Renal pelvis (tissue), 4 donors: ENCODE results near the gene CLEC18A. TPM values are rescaled to one million over a fixed set of nuclear protein-coding genes. Genes with fewer than 3 reads are reported as not detected.
"Not testable (repeated sequence)": the region's sequence is repeated elsewhere in the genome, so short reads cannot be mapped to it uniquely, and the experiment has no call there.

Experiments used
- DNase-seq: peaks from one replicate; pipeline ENCODE4 v3.0.0-alpha.2; 2013
- polyA plus RNA-seq, 3 donors: library from polyadenylated mRNA; unstranded; fragments of 120-200 nt; gene quantifications; one replicate each; pipeline ENCODE4 v1.2.1, GENCODE V29; 2013; ENCODE audit not compliant: insufficient read length in 3 of 3

The CLEC18A gene
- polyA plus RNA-seq, 3 donors: 84.8 to 90.7 (median 87.6) TPM

DNA sequence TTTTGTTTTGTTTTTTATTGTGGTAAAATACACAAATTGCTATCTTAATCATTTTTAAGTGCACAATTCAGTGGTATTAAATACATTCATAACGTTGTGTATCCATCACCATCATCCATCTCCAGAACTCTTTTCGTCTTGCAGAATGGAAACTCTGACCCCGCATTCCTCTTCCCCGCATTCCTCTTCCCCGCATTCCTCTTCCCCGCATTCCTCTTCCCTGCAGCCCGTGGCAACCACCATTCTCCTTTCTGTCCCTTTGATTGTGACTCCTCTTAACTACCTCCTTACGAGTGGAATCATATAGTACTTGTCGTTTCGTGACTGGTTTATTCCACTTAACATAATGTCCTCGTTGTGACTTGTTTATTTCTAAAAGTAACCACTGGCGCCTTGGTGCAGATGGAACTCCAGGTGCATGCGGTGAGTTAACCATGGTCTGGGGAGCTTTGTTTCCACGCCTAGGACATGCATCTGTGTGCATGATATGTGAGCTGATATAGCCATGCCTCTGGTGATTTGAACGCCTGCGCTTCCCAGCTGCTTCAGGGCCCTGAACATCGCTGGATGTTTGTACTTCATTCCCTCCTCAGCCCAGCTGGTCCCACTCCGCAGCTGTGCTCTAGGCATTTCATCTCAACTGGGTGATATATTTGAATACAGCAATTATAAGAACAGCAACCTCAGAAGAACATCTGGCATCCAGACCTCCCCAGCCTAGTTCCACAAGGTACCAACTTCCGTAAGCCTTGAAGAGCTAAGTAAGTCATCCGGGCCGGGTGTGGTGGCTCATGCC lies 7.7 kb upstream of the CLEC18A start:
- not testable (repeated sequence) for DNase-seq

DNA sequence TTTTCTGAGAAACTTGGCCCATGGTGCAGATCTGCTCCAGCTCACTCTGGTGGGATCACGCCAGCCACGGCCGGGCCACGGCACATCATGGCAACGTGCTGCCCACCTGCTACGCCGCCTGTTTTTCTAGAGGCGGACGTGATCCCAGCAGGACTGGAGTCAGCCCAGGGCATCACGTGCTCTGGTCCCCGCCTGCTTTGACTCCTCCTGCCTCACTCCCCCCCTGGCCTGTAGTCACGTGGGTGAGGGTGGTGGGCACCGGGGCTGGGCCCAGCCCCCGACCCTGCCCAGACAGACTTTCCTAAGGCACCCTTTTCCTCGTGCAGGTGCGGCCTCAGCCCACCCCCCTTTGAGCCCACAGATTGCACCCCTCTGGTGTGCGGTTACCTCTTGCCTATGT lies 723 bp upstream of the CLEC18A start:
- not testable (repeated sequence) for DNase-seq

DNA sequence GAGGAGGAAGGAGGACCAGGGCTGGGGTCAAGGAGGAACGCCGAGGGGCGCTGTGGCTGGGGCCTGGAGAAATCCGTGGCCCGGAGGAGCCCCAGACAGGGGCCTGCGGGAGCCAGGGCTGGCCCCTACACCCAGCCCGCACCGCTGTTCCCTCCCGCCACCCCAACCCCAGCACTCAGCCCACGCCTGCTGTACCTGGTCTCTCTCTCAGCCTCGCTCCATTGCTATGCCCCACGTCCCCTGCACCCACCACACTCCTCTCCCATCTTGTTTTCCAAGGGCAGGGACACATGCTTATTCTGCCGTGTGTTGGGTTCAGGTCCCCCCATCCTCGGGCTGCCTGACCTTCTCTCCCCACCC lies 518 bp downstream of the CLEC18A start:
- DNase-seq: not testable (repeated sequence)

DNA sequence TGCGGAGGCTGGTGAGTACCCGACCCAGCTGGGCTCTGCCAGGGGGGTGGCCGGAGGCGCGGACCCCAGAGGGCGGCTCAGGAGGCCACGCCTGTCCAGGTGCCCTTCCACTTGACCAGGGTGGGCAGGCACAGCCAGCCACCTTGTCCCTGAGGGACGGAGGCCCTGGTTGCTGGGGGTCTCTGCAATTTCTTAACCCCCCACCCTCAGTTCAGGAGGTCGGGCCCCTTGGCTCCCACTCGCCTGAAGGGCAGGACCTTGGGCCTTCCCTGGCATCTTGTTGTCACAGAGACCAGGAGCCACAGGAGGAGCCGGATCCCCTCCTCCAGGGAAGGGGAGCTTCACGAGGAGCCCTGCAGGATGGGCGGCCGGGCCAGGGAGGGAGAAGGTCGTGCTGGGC lies 982 bp downstream of the CLEC18A start:
- not testable (repeated sequence) for DNase-seq

DNA sequence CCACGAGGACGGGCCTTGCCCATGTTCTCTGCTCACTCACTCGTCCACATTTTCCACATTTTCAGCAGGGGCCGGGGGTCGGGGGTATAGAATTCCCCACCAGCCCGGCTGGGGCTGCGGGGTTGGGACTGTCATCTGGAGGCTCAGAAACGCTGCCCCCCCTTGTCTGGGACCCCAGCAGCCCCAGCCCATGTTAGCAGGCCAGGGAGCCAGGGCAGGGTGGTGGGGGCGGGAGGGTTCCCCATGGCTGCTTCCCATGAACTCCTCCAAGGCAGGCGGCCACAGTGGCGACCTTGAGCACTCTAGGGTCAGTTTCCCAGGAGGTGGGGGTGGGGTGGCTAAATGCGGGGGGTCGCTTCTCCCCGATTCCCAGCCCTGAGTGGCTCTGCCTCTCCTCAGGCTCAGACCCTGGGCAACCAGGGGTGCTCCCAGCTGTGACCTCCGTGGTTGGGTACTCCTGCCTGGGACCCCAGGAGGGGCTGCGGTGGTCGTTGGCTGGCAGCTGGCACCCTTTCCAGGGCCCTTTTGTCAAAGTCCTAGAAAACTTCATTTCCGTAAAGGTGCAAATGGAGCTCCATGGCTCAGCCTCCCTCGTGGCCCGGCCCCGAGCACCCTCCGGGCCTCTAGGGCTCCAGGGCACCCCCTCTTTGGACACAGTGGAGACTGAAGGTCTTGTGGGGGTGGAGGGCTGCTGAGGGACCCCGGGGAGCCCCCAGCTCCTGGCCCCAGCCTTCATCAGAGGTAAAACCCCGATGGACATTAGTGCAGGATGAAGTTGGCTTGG lies 1.6 kb downstream of the CLEC18A start:
- not testable (repeated sequence) for DNase-seq

DNA sequence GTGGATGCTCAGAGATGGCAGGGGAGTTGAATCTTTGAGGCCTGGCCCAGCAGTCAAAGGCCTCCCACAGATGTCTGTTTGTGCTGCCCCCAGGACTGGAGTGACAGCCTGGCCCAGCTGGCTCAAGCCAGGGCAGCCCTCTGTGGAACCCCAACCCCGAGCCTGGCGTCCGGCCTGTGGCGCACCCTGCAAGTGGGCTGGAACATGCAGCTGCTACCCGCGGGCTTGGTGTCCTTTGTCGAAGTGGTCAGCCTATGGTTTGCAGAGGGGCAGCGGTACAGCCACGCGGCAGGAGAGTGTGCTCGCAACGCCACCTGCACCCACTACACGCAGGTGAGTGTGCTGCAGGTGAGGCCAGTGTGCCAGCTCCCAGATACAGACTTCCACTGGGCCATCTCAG lies 3.1 kb downstream of the CLEC18A start:
- not testable (repeated sequence) for DNase-seq

DNA sequence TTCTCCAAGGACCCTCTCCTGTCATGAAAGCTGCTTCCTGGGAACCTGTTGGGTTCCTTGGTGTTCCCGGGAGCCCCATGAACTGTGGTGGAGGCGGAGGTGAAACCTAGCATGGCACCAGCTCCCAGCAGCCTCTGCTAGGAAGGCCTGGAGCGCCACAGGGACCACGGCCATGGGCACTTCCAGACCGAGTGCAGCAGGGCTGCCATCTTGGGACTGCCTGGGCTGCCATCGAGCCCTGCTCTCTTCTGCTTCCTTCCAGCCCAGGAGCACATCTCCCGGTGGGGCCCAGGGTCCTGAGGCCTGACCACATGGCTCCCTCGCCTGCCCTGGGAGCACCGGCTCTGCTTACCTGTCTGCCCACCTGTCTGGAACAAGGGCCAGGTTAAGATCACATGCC lies 12.2 kb downstream of the CLEC18A start:
- DNase-seq: not testable (repeated sequence)

DNA sequence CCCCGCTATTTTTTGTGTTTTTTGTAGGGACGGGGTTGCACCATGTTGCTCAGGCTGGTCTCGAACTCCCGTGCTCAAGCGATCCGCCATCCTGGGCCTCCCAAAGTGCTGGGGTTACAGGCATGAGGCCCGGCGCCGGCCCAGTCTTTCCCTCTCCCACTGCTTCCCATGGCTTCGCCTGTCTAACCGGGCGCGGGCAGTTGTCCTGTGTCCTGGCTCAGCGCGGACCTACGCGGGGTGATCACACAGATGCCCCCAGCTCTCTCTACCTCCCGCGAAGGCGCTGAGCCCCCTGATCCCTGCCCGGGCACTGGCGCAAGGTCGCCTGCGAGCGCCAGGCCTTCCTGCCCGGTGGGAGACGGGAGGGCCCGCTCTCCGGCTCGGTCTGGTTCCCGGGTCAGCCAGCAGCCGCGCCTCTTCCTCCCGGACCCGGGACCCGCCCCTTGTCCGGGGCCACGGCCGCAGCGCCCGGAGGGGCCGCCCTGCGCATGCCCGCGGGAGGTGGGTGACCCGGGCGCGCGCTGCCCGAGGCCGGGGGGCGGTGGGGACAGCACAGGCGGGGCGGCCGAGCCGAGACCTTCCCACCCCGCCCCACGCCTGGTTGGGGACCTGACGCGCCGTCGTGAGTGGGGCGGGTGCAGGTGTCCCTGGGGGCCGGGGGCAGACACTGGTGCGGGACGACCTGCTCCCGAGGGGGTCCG lies 14.0 kb downstream of the CLEC18A start:
- peak; percentile 44 for DNase-seq

DNA sequence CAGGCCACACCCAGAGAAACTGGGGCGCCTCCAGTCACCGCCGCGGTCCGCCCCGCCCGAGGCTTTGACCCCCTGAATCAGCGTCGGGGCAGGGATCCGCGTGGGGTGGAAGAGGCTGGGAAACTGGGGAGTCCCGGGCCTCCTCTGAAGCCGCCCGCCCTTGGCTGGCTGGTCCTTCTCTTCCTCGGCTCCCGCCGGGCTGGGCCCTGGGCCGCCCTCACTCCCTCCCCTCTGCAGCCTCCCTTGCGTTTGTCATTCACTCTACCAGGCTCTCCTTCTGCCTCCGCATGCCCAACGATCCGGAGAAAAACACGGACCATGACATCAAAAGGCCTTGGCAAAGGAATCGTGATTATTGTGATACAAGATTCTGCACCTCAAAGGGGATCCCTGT lies 14.5 kb downstream of the CLEC18A start:
- not testable (repeated sequence) for DNase-seq

DNA sequence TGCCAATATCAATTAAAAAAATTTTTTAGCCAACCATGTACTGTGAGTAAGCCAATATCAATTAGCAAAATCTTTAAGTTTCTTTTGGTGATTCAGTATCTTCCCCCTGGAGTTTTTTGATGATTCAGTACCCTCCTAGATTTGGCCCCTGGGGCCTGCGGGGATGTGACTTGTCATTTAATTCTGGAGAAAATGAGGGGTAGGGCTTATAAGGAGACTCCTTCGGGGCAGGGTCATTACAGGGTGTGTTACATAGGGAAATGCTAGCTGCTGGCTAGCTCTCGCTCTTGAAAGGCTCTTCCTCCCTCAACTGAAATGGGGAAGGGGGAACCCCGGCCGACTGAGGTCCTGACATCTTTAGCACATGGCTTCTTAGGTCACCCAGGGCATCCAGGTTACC lies 16.6 kb downstream of the CLEC18A start:
- not testable (repeated sequence) for DNase-seq

DNA sequence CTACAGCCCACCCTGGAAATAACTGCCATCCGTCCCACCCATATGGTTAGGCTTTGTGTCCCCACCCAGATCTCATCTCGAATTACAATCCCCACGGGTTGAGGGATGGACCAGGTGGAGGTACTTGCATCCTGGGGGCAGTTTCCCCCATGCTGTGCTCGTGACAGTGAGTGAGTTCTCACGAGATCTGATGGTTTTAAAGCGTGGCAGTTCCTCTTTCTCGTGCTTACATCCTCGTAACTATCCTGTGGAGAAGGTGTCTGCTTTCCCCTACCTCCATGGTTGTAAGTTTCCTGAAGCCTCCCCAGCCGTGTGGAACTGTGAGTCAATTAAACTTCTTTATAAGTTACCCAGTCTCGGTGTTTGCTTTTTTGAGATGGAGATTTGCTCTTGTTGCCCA lies 17.0 kb downstream of the CLEC18A start:
- not testable (repeated sequence) for DNase-seq

DNA sequence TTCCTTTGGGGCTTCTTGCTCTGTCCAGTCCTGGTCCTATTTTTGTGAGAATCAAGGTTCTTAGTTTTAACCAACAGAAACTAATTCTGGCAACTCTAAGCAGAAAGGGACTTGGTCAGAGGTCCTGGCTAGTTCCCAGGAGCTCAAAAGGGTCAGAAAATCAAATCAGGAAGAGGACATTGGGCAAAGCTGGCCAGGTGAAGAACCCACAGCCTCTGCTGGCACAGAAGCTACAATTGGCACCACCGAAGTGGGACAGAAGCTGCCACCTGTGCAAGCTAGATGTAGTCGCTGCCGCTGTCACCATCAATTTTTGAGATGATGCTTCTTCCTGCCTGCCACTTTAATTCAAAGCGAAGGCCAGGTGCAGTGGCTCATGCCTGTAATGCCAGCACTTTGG lies 18.5 kb downstream of the CLEC18A start:
- not testable (repeated sequence) for DNase-seq

DNA sequence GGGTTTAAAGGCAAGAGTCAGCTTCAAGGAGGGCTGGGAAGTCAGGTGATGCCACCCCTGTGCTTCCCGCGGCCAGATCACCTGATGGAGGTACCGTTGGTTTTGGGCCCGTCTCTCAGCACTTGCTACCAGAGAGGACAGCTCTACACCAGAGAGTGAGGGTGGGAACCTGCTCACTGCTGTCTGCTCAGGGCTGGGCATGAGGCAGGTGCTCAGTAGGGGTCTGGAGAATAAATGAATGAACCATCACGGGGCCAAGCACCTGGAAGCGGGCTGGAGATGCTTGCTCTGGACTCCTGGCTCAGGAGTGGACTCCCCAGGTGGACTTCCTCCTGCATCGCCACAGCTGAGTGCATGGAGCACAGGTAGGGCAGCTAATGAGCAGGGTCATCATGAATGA lies 21.0 kb downstream of the CLEC18A start:
- not testable (repeated sequence) for DNase-seq

DNA sequence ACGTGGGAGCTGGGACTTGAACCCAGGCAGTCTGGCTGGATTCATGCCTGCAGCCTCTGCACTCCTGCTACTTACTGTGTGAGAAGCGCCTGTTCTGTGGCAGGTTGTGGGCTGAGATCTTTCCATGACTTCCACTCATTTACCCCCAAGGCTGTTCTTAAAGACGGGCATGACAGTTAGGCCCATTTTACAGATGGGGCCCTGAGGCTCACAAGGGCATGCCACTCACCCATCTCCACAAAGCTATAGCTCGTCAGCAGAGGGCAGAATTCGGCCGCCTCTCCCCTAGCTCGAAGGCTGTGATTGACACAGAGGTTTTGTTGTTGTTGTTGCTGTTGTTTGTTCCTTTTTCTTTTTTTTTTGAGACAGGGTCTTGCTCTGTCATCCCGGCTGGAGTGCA lies 21.8 kb downstream of the CLEC18A start:
- not testable (repeated sequence) for DNase-seq

DNA sequence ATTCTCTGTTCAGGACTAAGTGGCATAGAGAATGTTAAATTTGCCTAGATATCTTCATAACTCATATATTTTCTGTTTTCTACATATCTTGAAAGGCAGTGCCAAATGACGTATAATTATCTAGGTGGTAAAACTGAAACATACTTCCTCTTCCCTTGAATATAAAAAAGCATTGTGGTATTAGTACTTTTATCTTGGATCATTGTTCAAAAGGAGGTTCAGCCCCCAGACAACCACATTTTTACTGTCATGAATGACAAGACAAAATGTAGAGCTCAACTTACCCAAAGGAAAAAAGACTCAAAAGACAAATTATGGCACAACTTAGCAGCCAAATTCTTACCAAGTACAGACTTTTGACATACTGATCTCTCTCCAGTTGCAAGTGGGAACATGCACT lies 34.1 kb downstream of the CLEC18A start:
- DNase-seq: not testable (repeated sequence)

DNA sequence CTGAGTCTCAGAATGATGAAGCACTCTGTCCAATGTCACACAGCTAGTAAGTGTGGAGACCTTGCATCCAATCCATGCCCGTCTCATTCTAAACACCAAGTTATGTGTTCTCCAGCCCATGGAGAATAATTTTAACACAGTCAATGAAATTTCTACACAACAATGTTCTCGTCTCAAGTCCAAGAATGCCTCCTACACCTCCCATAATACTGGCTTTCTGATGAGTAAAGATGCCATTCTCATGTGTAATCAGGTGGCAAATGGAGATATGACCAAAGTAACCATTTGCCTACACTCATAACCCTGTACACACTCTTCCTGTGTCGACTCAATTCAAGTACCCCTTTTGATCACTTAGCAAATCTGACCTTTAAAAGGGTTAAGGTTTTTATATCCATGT lies 46.8 kb downstream of the CLEC18A start:
- not testable (repeated sequence) for DNase-seq

DNA sequence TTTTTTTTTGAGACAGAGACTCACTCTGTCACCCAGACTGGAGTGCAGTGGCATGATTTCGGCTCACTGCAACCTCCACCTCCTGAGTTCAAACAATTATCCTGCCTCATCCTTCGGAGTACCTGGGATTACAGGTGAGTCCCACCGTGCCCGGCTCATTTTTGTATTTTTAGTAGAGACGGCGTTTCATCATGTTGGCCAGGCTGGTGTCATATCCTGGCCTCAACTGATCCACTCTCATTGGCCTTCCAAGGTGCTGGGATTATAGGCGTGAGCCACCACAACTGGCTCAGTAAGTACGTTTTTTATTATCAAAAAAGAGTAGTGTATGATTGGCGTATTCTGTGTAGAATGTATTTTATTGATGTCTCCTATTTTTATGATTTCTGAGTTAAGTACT lies 48.7 kb downstream of the CLEC18A start:
- DNase-seq: not testable (repeated sequence)

DNA sequence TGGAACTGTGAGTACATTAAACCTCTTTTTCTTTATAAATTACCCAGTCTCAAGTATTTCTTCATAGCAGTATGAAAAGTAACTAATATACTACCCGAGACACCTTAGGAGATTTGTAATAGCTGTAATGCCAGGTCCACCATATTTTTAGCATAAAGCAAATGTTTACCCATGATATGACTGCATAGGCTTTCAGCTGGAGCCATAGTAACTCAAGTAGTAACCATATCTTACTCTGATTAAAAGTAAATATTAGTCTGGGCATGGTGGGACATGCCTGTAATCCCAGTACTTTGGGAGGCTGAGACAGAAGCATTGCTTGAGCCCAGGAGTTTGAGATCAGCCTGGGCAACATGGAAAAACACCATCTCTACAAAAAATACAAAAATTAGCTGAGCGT lies 52.4 kb downstream of the CLEC18A start:
- DNase-seq: not testable (repeated sequence)

DNA sequence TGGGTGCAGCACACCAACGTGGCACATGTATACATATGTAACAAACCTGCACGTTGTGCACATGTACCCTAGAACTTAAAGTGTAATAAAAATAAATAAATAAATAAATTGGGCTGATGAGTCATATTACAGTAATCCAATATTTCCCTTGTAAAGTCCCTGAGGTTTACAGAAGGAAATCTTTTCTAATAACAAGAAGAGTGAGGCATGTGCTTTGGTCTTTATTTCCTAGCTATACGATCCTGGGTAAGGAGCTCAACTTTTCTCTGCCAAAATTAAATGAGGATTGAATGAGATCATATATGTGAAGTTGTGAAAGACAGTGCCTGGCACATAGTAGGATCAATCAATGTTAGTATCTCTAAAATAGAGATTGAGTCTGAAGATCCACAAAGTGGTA lies 57.5 kb downstream of the CLEC18A start:
- DNase-seq: not testable (repeated sequence)

DNA sequence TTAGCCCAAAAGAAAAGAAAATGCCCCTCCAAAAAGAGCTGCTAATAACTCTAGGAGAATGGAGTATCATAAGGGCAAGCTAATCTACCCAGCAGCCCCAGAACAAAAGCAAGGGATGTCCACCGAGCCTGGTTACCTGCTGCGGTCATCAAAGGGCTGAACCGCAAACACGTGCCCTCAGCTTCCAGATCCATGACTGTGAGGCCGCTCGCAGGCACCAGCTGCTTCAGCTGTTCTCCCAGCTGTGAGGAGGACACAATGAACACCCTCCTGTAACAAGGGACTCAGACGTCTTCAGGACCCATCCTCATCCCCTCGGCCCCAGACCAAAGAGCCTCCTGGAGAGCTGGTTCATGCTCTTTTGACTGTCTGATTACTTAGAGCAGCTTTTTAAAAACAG lies 59.5 kb downstream of the CLEC18A start:
- not testable (repeated sequence) for DNase-seq

DNA sequence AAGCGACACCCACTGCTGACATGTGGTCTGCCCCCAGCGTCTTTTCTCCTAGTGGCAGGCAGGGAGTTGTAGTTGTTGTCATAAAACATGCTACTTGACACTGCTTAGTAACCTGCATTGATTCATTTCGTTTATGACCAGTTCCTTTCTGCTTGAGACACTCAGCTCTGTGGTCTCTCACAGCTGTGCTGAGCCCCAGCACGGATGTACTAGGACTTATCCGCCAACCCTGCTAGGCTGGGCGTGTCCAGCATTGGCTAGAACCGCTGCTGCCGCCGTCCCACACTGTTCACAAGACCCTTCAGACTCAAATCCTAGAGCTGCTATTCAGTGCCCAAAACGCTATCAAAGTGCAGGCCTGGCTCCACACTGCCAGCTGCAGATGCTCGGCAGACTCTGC lies 60.0 kb downstream of the CLEC18A start:
- not testable (repeated sequence) for DNase-seq

DNA sequence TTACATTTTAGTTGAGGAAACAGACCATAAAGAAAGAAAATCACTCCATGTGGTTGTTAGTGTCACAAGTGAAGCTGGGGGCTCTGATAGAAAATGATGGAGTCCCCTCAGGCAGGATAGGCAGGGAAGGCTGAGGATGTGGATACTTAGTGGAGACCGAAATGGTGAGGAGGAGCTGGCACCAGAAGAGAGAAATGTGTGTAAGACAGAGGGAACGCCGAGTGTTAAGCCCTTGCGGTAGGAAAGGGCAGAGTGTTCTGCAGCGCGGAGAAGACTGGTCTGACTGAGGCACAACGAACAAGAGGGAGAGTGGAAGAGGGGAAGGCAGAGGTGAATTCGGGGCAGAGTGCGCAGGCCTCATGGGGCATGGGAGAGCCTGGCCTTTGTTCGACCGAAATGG lies 61.2 kb downstream of the CLEC18A start:
- DNase-seq: not testable (repeated sequence)

DNA sequence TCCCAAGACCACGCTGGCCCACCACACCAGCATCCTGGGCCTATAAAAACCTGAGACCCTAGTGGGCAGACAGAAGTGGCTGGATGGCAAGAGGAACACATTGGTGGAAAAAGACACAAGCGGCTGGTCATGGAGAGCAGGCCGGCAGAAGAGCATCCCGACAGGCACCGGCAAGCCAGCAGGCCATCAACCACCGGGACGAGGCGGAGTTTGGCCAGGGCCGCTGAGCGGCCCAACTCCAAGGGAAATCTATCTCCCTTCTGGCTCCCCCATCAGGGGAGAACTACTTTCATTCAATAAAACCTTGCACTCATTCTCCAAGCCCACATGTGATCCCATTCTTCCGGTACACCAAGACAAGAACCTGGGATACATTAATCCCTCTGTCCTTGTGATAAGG lies 61.8 kb downstream of the CLEC18A start:
- DNase-seq: not testable (repeated sequence)
